ENCODE measurements around the gene UBFD1.
A peak's percentile ranks its signal among the peaks of the same experiment; 100 is the strongest.

The UBFD1 gene

DNA sequence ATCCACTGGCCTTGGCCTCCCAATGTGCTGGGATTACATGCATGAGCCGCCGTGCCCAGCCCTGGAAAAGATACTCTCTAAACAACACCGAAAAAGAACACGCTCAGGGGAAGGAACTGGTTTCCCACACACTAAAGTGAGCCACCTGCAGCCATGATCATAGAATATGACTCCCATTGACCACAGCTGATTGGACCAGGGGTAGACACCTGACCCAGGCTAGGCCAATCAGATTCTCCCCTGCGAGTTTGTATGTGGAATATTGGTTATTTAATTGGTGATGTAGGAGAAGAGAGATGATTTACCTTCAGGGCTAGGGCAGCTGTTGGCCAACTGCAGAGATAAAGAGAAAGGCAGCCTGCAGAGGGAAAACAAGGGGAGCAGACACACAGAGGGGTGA is 38.2 kb upstream of the UBFD1 start:
- ChIA-PET POLR2A (ENCODE audit: low non-redundant PET) (no interaction called here), CTCF (no interaction called here)
- no peak overlapping the region for H3K27ac ChIP-seq

DNA sequence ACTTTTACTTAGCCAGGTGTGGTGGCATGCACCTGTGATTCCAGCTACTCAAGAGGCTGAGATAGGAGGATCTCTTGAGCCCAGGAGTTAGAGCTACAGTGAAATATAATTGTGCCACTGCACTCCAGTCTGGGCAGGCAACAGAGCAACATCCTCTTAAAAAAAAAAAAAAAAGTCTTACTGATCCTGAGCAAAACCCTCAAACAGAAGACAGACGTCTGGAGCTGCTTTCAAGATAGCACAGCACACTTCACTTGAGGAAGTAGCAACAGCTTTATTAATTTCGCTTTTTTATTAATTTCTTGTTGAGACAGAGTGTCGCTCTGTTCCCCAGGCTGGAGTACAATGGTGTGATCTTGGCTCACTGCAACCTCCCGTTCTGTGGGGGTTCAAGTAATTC is 37.0 kb upstream of the UBFD1 start:
- no peak for DNase-seq (ENCODE audit: low spot score)
- ChIA-PET POLR2A (ENCODE audit: low non-redundant PET) (interaction anchor here (0.6 kb wide), 1 partner anchor 92 kb away, joined by 3 read pairs; no protein-coding TSS in a partner anchor), CTCF (interaction anchor here (0.7 kb wide), 1 partner anchor 1521 kb away, joined by 3 read pairs; no protein-coding TSS in a partner anchor)
- TF ChIP-seq, protein P1, sequence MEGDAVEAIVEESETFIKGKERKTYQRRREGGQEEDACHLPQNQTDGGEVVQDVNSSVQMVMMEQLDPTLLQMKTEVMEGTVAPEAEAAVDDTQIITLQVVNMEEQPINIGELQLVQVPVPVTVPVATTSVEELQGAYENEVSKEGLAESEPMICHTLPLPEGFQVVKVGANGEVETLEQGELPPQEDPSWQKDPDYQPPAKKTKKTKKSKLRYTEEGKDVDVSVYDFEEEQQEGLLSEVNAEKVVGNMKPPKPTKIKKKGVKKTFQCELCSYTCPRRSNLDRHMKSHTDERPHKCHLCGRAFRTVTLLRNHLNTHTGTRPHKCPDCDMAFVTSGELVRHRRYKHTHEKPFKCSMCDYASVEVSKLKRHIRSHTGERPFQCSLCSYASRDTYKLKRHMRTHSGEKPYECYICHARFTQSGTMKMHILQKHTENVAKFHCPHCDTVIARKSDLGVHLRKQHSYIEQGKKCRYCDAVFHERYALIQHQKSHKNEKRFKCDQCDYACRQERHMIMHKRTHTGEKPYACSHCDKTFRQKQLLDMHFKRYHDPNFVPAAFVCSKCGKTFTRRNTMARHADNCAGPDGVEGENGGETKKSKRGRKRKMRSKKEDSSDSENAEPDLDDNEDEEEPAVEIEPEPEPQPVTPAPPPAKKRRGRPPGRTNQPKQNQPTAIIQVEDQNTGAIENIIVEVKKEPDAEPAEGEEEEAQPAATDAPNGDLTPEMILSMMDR (conservative IDR thresholded peaks at IDR 0.05; ENCODE audit: low read depth), result no peak
- no peak overlapping the region for H3K27ac ChIP-seq

More for the DNA sequence above, 38.2 kb upstream of the UBFD1 start:
- TF ChIP-seq, protein P1 (conservative IDR thresholded peaks at IDR 0.05; ENCODE audit: low read depth), result no peak
- peak; percentile 39 for DNase-seq (ENCODE audit: low spot score)

DNA sequence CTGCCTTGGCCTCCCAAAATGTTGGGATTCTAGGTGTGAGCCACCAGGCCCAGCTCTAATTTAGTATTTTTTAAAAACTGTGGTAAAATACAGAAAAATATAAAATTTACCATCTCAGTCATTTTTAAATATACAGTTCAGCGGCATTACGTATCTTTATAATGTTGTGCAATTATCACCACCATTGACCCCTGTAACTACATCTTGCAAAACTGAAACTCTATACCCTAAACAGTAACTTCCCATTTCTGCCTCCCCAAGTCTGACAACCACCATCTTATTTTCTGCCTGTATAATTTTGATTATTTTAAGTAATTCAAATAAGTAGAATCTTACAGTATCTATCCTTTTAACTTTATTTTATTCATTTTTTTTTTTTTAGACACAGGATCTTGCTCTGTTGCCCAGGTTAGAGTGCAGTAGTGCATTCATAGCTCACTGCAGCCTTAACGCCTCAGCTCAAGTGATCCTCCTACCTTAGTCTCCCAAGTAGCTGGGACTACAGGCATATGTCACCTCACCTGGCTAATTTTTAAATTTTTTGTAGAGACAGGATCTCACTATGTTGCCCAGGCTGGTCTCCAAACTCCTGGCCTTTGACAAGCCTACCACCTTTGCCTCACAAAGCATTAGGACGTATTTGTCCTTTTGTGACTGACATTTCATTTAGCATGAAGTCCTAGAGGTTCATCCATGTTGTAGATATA is 36.3 kb upstream of the UBFD1 start:
- TF ChIP-seq, protein P1 (conservative IDR thresholded peaks at IDR 0.05; ENCODE audit: low read depth), result no peak
- H3K27ac ChIP-seq, result no peak overlapping the region
- CTCF ChIA-PET, result no interaction called here
- no peak for DNase-seq (ENCODE audit: low spot score)
- POLR2A ChIA-PET (ENCODE audit: low non-redundant PET), result interaction anchor here (0.6 kb wide), 1 partner anchor 92 kb away, joined by 3 read pairs; no protein-coding TSS in a partner anchor

DNA sequence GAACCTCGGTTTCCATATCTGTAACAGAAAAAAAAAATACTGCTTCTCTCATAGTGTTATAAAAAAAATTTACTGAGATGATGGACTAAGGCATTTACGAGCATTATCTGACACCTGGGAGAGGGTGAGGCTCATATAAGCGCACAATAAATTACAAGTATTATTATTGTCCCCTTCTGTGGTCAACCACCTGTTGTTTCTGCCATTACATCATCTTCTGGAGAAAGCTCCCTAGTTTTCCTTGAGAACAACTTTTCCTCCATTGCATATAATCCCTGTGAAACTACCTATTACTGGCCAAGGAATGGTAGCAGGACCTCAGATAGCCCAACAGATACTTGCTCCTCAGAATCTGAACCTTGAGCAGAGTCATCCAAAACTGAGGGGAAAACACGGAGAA is 35.6 kb upstream of the UBFD1 start:
- TF ChIP-seq, protein P1 (conservative IDR thresholded peaks at IDR 0.05; ENCODE audit: low read depth), result no peak
- POLR2A ChIA-PET (ENCODE audit: low non-redundant PET), result no interaction called here
- DNase-seq (ENCODE audit: low spot score), result no peak
- H3K27ac ChIP-seq, result no peak overlapping the region
- CTCF ChIA-PET, result no interaction called here

DNA sequence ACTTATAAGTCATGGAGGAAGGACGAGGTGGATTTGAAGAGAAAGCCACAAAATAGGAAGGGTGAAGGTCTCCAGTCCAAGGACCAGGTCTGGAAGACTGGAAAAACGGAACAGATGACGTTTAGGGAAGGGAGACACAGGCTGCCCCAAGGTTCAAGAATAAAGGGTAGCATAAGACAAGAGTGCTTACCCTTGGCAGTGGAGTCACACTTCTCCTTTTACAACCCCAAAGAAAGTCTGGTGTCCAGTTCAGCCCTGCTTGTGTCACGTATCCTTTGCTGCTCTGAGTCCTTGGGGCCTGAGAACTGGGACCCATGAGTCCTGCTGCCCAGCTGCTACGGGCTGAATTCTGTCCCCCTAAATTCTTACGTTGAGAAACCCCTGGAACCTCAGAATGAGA is 34.2 kb upstream of the UBFD1 start:
- TF ChIP-seq, protein P1 (conservative IDR thresholded peaks at IDR 0.05; ENCODE audit: low read depth), result no peak
- H3K27ac ChIP-seq, result no peak overlapping the region
- no peak for DNase-seq (ENCODE audit: low spot score)
- CTCF ChIA-PET, result no interaction called here
- POLR2A ChIA-PET (ENCODE audit: low non-redundant PET), result no interaction called here

DNA sequence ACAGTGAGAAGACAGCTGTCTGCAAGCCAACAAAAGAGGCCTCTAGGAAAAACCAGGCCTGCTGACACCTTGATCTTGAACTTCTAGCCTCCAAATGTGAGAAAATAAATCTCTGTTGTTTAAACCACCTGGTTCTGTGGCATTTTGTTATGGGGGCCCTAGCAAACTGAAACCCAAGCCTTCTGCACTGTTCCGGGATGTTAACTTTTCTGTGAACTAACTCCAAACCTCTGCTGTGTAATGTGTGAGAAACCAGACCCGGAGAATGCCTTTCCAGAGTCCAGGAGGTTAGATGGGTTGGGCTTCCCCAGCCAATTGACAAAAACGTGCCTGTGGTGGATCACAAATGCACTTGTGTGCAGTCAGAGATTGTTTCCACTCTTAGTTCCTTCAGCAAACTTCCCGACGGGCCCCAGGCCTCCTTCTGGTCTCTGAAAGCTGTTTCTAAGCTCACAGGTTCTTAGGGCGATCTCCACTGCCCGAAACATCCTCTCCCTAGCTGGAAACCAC is 33.6 kb upstream of the UBFD1 start:
- TF ChIP-seq, protein P1 (conservative IDR thresholded peaks at IDR 0.05; ENCODE audit: low read depth), result no peak
- DNase-seq (ENCODE audit: low spot score), result no peak
- ChIA-PET CTCF (no interaction called here), POLR2A (ENCODE audit: low non-redundant PET) (interaction anchor here (0.9 kb wide), 1 partner anchor 14 kb away, joined by 3 read pairs; no protein-coding TSS in a partner anchor)
- H3K27ac ChIP-seq, result no peak overlapping the region
